NK-92 (cell line): ENCODE data around the gene SH3GL3.

Experiments used
- DNase-seq: peaks from one replicate; lab custom pipeline; 2025; ENCODE audit not compliant: unreplicated experiment; lab: John Stamatoyannopoulos, UW

SH3GL3 gene

GRCh38 chr15:83462026-83462425 is 14.9 kb downstream of the SH3GL3 start:
- DNase-seq = no peak

- DNase-seq = no peak
These were observed 15.9 kb downstream of the SH3GL3 start for GRCh38 chr15:83462953-83463433.

DNA sequence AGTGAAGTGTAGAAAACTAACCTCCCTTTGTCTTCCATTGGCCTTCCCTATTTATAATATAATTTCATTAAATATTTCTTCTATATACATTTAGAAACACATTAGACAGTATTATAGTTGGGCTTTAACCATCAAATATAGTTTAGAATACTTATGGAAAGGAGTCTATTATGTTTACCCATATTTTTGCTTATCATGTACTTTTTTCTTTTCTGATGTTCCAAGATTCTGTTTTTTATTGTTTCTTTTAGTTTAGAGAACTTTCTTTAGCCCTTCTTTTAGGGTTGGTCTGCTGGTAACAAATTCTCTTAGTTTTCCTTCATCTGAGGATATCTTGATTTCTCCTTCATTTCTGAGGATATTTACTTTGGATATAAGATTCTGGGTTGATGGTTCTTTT is 23.7 kb downstream of the SH3GL3 start:
- no peak for DNase-seq

DNA sequence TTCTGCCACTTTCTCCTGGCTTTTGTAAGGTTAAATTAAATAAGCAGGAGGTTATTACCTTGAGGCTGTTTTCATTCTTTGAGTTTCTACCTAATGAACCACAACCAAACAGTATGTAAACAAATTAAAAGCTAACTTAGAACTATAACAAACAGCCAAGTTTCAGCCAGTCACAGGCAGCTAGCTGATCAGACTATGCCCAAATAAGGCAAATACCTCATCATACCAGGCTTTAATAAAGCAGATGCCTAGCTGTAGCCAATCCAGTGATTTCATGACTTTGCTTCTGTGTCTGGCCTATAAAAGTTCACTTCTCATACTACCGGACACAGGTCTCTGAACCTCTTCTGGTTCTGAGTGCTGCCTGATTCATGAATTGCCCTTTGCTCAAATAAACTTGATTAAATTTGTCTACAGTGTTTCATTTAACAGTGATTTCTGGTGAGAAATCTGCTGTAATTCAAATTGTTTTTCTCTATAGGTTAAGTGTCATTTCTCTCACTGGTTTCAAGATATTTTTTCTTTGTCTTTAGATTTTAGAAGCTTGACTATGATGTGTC is 24.2 kb downstream of the SH3GL3 start:
- DNase-seq = no peak

DNA sequence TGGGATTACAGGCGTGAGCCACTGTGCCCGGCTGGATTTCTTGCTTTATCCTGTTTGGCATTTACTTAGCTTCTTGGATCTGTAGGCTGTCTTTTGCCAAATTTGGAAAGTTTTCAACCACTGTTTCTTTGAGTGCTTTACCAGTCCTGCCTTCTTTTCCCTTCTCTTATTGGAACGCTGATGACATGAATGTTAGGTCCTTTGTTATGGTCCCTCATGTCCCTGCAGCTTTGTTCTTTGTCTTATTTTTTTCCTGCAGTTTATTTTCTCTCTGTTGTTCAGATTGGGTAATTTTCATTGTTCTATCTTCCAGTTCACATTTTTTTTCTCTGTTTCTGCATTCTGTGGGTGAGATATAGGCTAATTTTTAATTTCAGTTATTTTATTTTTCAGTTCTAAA is 25.0 kb downstream of the SH3GL3 start:
- no peak for DNase-seq

DNA sequence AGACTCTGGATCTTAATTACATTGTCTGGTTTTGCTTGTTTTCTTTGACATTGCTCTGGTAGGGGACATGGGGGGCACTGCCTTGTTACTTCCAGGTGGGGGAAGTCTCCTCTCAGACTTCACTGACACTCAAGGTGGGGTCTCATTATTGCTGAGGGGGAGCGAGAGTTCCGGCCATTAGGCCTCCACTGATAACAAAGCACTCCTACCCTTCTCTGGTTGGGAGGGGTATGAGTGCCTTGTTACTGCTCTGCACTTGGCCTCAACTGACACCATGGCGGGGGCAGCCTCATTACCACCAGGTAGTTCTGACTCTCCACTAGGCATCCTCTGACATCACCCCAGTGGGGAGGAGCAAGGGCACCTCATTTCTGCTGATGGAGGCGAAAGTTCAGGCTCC is 25.7 kb downstream of the SH3GL3 start:
- DNase-seq = no peak

GRCh38 chr15:83474578-83474977 is 27.4 kb downstream of the SH3GL3 start:
- DNase-seq = no peak

DNA sequence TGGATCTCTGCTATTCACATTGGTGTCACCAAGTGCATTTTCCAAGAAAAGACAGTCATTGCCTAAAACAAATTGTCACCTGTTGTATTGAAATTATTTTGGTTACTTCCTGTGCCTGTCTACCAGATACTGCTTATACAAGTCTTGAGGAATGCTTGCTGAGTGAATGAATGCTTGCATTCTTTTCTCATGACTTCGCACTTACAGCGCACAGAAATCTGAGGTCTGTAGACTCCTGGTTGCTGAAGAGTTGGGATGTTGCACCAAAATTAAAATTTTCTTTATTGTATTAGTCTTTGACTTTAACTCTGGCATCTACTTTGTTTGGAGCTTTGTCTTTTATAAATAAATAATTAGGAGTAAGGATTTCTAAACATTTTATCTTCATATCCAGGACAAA is 28.4 kb downstream of the SH3GL3 start:
- DNase-seq = no peak

DNA sequence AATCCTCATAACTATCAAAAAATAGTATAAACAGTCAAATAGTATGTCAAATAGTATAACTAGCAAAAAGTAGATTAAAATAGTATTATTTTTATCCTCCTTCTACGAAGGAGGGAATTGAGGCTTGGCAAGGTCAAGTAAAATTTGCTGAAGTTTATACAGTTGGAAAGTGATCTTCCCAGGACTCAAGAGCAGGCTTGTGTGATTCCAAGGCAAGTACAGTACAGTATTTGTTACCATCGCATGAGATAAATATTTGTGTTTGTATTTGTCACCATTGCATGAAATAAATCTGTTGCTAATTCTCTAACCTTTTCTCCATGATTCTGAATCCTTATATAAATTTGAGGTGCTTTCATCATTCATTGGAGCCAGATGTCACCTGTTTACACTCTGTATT is 28.9 kb downstream of the SH3GL3 start:
- no peak for DNase-seq

DNA sequence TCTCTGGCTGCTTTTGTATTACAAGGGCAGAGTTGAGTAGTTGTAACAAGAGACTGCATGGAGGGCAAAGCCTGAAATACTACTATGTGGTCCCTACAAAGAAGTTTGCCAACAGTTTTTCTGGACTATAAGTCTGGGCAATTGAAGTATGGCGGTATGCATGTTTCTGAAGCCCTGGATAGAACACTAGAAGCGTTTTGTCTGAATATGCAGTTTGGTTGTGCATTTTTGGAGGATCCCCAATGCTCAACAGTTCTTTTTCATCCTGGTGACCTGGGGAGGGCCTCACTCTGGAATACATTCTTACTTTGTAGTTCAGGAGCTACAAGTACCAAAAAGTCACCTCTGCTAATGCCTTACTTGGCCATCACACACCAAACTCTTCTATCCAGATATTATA is 29.6 kb downstream of the SH3GL3 start:
- no peak for DNase-seq

- DNase-seq = no peak
These were observed 30.1 kb downstream of the SH3GL3 start for GRCh38 chr15:83477172-83477807.

DNA sequence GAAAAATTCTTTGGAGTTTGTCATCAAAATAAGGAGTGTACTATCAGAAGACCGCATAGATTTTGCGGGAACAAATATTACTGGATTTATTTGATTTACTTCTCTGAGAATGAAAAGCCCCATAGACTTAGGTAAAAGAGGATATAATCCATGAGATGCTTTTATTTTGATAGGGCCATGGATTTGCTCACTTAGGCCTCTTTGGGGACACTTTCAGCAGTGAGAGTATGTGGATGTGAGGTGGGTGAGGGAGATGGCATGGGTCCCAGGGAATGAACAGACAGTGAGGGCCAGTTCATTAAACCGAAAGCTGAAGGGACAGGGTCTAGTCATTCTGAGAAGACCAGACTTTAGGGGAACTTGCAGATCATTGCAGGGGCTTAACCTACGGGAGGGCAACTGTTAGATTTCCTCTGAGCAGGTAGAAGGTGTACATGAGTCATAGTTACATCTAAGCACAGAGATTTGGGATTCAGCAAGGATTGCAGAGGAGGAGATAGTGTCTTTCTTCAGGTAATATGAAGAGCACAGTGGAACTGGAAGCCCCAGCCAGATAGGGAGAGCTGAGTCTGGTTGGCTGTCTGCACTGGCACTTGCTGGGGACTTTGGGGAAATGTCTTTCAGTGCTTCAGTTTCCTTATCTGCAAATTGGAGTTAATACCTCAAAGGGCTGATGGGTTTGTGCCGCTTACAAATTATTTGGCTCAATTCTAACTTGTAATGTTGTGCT is 30.8 kb downstream of the SH3GL3 start:
- no peak for DNase-seq

GRCh38 chr15:83483612-83484011 is 36.5 kb downstream of the SH3GL3 start:
- no peak for DNase-seq

DNA sequence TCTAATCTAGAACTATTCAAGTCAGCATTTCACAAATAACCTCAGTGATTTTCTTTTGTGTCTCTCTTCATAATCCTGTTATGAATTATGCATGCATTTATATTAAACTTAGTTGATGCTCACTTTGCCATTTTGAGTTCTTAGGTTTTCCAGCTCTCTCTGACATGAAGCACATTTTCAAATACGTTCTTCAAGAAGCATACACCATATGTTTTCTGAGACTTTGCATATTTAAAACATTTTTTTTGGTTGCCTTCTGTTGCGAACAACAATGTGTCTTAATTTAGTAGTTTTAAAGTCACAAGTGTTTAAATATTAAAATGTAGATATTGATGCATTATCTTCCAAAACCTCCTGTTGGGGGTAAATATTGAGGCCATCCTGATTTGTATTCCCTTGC is 37.5 kb downstream of the SH3GL3 start:
- no peak for DNase-seq

DNA sequence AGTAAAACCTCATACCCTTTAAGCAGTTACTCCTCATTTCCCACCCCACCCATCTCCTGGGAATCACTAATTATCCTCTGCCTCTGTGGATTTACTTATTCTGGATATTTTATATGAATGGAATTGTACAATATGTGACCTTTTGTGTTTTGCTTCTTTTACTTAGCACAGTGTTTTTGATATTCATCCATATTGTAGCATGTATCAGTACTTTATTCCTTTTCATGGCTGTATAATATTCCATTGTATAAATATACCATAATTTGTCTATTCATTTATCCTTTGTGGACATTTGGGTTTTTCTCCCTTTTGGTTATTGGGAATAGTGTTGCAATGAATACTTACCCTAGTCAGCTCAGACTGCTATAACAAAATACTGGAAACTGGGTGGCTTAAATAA is 39.2 kb downstream of the SH3GL3 start:
- DNase-seq = no peak

DNA sequence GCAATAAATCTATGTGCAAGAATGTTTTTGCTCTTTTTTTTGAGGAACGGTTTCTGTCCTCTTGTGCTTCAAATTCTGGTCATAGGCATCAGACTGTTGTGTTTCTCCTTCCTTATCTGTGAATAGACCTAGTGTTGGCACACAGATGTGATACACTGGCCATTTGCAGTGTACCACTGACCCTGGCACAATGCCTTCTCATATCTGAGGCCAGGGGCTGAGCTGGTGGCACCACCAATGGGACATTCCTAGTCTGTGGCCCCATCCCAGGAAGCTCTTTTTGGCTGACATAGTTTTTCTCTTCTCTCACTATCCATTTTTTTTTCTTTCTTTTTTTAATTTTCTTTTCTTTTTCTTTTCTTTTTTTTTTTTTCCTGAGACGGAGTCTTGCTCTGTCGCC is 40.4 kb downstream of the SH3GL3 start:
- no peak for DNase-seq

- DNase-seq = no peak
These were observed 42.5 kb downstream of the SH3GL3 start for GRCh38 chr15:83489690-83490089.

DNA sequence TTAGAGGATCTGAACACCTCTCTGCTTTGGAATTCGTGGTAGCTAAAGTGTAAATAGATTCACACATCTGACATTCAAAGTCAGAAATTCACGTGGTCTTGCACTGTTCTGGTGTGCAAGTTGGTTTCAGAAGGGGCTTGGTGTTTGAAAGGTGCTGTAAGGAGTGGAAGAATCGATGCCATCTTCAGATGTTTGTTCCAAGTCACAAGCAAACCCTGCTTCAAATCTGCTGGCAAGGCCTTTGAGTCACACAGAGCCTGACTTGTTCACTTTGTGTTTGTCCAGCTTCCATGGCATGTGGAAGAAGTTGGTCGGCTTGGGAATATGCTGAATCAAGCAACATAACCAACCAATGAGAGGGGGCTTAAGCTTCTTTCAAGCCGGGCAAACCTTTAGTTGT is 44.3 kb downstream of the SH3GL3 start:
- no peak for DNase-seq

GRCh38 chr15:83496766-83497165 is 49.6 kb downstream of the SH3GL3 start:
- DNase-seq = no peak

GRCh38 chr15:83498374-83498773 is 51.2 kb downstream of the SH3GL3 start:
- no peak for DNase-seq

GRCh38 chr15:83498801-83499200 is 51.7 kb downstream of the SH3GL3 start:
- DNase-seq = no peak

DNA sequence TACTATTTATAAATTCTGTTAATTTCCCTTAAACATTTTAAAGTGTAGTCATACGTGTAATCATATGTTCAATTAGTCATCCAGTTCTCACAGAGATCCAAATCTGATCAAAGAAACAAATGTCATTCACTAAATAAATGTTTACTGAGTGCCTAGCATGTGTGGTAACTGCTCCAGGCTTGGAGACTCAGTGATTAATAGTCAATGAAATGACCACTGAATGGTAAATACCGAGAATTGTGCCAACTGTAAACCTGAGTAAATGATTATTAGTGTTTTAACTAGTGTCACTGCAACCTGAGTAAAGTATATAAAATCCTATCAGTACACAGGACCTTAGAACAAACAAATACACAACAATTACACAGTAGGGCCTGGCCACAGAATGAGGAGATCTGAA is 52.3 kb downstream of the SH3GL3 start:
- no peak for DNase-seq
